ENCODE data around the gene PAWR. TPM values are rescaled to one million over a fixed set of nuclear protein-coding genes. Genes with fewer than 3 reads are reported as not detected.

Gene PAWR
- total RNA-seq, 3 donors from 2014 or later (not counting 1 experiment from before 2014, with no cell fraction given) = 3.2 to 8.1 (median 5.3) TPM

DNA sequence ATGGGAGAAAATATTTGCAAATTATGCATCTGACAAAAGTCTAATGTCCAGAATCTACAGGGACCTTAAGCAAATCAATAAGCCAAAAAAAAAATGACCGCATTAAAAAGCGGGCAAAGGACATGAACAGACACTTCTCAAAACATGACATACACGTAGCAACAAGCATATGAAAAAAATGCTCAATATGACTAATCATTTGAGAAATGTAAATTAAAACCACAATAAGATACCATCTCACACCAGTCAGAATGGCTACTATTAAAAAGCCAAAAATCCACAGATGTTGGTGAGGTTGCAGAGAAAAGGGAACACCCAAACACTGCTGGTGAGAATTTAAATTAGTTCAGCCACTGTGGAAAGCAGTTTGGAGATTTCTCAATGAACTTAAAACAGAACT, 16.1 kb downstream of the PAWR start:
- intact Hi-C loops (cut with micrococcal nuclease) = no loop called here
- ATAC-seq (no peak), DNase-seq (no peak)
- H3K4me1 Mint-ChIP-seq = no peaks in the 10 kb centered on the region
- no peaks in the 10 kb centered on the region for H3K36me3 Mint-ChIP-seq
- Histone ChIP-seq H3K4me3 (ENCODE audit: low read length) (no peak overlapping the region), H3K27ac (ENCODE audit: low read length) (no peak overlapping the region), H3K27me3 (ENCODE audit: control insufficient read depth, insufficient read depth, low read length) (no peaks in the 10 kb centered on the region), H3K4me1 (ENCODE audit: control insufficient read depth, insufficient read depth, low read length) (no peaks in the 10 kb centered on the region), H3K9me3 (ENCODE audit: control insufficient read depth, insufficient read depth, low read length) (peaks cover 5% of the 10 kb centered on the region), H3K36me3 (ENCODE audit: control insufficient read depth, insufficient read depth, low read length) (no peaks in the 10 kb centered on the region)
- 80% methylated on average over 3 of the region's 3 CpGs for WGBS (ENCODE audit: insufficient coverage)
- TF ChIP-seq, protein P1, sequence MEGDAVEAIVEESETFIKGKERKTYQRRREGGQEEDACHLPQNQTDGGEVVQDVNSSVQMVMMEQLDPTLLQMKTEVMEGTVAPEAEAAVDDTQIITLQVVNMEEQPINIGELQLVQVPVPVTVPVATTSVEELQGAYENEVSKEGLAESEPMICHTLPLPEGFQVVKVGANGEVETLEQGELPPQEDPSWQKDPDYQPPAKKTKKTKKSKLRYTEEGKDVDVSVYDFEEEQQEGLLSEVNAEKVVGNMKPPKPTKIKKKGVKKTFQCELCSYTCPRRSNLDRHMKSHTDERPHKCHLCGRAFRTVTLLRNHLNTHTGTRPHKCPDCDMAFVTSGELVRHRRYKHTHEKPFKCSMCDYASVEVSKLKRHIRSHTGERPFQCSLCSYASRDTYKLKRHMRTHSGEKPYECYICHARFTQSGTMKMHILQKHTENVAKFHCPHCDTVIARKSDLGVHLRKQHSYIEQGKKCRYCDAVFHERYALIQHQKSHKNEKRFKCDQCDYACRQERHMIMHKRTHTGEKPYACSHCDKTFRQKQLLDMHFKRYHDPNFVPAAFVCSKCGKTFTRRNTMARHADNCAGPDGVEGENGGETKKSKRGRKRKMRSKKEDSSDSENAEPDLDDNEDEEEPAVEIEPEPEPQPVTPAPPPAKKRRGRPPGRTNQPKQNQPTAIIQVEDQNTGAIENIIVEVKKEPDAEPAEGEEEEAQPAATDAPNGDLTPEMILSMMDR (IDR thresholded peaks at IDR 0.05) = no peak
- H3K9me3 Mint-ChIP-seq = no peaks in the 10 kb centered on the region
- peaks cover 0 to 12% of the 10 kb centered on the region in 2 donors for H3K27me3 Mint-ChIP-seq (ENCODE audit: low read depth in 2 of 2)
- H3K4me3 Mint-ChIP-seq = no peak overlapping the region
- no peak overlapping the region for H3K27ac Mint-ChIP-seq

DNA sequence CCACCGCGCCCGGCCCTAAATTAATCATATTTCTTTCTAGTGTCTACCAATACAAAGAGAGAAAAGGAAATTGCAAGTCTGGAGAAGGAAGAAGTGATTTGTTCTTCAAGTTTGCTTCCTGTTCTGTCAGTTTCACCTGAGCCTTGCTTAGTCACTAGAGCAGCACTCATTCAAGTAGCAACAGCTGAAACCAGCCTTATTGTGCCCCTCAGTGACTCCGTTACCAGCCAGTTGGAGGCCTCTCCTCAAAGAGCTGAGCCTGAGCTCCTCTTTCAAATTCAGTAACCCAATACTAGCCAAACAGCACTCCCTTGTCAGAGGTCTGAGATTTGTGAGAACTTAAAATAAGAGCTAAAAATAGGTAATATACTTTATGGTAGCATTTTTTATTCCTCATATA, 17.4 kb downstream of the PAWR start:
- H3K4me3 Mint-ChIP-seq = no peak overlapping the region
- no peak overlapping the region for H3K27ac Mint-ChIP-seq
- H3K4me1 Mint-ChIP-seq = no peaks in the 10 kb centered on the region
- TF ChIP-seq, protein P1 (IDR thresholded peaks at IDR 0.05) = no peak
- no peaks in the 10 kb centered on the region for H3K36me3 ChIP-seq (ENCODE audit: control insufficient read depth, insufficient read depth, low read length)
- intact Hi-C loops (cut with micrococcal nuclease) = no loop called here
- WGBS (ENCODE audit: insufficient coverage) = 83% methylated on average over 1 of the region's 4 CpGs
- H3K36me3 Mint-ChIP-seq = no peaks in the 10 kb centered on the region
- no peaks in the 10 kb centered on the region for H3K4me1 ChIP-seq (ENCODE audit: control insufficient read depth, insufficient read depth, low read length)
- no peak overlapping the region for H3K4me3 ChIP-seq (ENCODE audit: low read length)
- no peak overlapping the region for H3K27ac ChIP-seq (ENCODE audit: low read length)
- no peaks in the 10 kb centered on the region for H3K27me3 ChIP-seq (ENCODE audit: control insufficient read depth, insufficient read depth, low read length)
- no peaks in the 10 kb centered on the region for H3K9me3 Mint-ChIP-seq
- ATAC-seq = no peak
- no peak for DNase-seq
- peaks cover 0 to 2% of the 10 kb centered on the region in 2 donors for H3K27me3 Mint-ChIP-seq (ENCODE audit: low read depth in 2 of 2)
- H3K9me3 ChIP-seq (ENCODE audit: control insufficient read depth, insufficient read depth, low read length) = peaks cover 5% of the 10 kb centered on the region

DNA sequence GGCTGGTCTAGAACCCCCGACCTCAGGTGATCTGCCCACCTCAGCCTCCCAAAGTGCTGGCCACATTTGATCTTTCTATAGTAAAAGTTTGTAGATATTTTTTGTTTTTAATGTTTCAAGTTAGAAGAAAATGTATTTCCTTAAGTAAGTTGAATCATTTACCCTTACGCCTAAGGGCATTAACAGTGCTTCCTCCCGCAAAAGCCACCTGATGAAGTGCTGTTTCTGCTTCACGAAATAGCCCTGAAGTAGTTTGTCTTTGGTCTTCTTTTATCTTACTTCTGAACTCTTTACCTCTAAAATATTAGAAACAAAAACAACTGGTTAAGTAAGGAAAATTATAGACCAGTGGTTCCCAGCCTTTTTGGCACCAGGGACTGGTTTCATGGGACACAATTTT, 22.7 kb downstream of the PAWR start:
- DNase-seq (no peak), ATAC-seq (no peak)
- intact Hi-C loops (cut with micrococcal nuclease) = no loop called here
- Mint-ChIP-seq H3K27ac (no peak overlapping the region), H3K9me3 (no peaks in the 10 kb centered on the region), H3K4me3 (no peak overlapping the region), H3K27me3 (ENCODE audit: low read depth in 2 of 2) (no peaks in the 10 kb centered on the region), H3K4me1 (no peaks in the 10 kb centered on the region), H3K36me3 (no peaks in the 10 kb centered on the region)
- Histone ChIP-seq H3K9me3 (ENCODE audit: control insufficient read depth, insufficient read depth, low read length) (peaks cover 5% of the 10 kb centered on the region), H3K4me1 (ENCODE audit: control insufficient read depth, insufficient read depth, low read length) (no peaks in the 10 kb centered on the region), H3K36me3 (ENCODE audit: control insufficient read depth, insufficient read depth, low read length) (no peaks in the 10 kb centered on the region), H3K27ac (ENCODE audit: low read length) (no peak overlapping the region), H3K27me3 (ENCODE audit: control insufficient read depth, insufficient read depth, low read length) (no peaks in the 10 kb centered on the region), H3K4me3 (ENCODE audit: low read length) (no peak overlapping the region)
- TF ChIP-seq, protein P1 (IDR thresholded peaks at IDR 0.05) = no peak
- 100% methylated on average over 2 of the region's 4 CpGs for WGBS (ENCODE audit: insufficient coverage)

DNA sequence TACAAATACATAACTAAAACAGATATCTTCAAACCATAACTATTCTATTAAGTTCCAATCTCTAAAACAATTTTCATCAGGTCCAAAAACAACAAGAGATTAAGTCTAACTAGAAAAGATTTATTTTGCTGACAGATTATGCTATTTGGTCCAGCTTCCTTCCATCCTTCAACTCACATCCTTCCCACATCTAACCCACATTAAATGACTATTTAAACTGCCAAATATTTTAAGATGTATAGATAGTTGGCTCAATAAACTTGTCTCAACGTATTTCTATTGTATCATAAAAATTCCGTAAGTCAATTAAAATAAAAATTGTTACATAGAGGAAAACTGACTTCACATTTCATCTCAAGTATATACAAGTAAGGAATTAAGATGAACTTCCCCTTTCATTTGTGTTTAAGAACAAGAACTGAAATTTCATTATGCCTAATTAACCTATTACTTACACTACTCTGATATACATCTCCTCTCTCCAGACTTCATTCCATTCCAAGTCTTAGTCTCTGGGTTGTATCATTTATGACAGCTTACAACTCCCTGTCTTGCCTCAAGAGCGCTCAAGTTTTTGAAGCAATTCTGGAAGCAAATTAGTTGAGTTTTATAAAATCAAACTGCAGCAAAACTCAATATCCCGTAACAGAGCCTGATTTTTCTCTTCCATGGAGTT, 25.4 kb downstream of the PAWR start:
- TF ChIP-seq, protein P1 (IDR thresholded peaks at IDR 0.05) = no peak
- H3K27me3 Mint-ChIP-seq (ENCODE audit: low read depth in 2 of 2) = no peaks in the 10 kb centered on the region
- no peaks in the 10 kb centered on the region for H3K4me1 ChIP-seq (ENCODE audit: control insufficient read depth, insufficient read depth, low read length)
- no peaks in the 10 kb centered on the region for H3K36me3 Mint-ChIP-seq
- H3K27me3 ChIP-seq (ENCODE audit: control insufficient read depth, insufficient read depth, low read length) = no peaks in the 10 kb centered on the region
- WGBS (ENCODE audit: insufficient coverage) = no CpG with 5 or more reads among the region's 4 CpGs
- H3K27ac ChIP-seq (ENCODE audit: low read length) = no peak overlapping the region
- DNase-seq (no peak), ATAC-seq (no peak)
- intact Hi-C loops (cut with micrococcal nuclease) = no loop called here
- no peaks in the 10 kb centered on the region for H3K4me1 Mint-ChIP-seq
- H3K27ac Mint-ChIP-seq = no peak overlapping the region
- H3K4me3 ChIP-seq (ENCODE audit: low read length) = no peak overlapping the region
- no peaks in the 10 kb centered on the region for H3K36me3 ChIP-seq (ENCODE audit: control insufficient read depth, insufficient read depth, low read length)
- no peak overlapping the region for H3K4me3 Mint-ChIP-seq
- H3K9me3 ChIP-seq (ENCODE audit: control insufficient read depth, insufficient read depth, low read length) = no peaks in the 10 kb centered on the region
- H3K9me3 Mint-ChIP-seq = no peaks in the 10 kb centered on the region

All from natural killer cell (primary cell).